SH-SY5Y (cell line): ENCODE measurements around the gene PLP2.

Experiments used
- GATA2 ChIP-seq: IDR thresholded peaks from 2 replicates; pipeline ENCODE4 v1.6.1; 2011; ENCODE audit warnings: mild to moderate bottlenecking, low read depth, low read length
- GATA3 ChIP-seq: IDR thresholded peaks from 2 replicates; pipeline ENCODE4 v1.6.1; 2011; ENCODE audit warnings: low read depth, mild to moderate bottlenecking, low read length, moderate library complexity

PLP2 gene

GRCh38 chrX:49192722-49193328 lies 21.1 kb downstream of the PLP2 start:
- TF ChIP-seq GATA2: no peak
- TF ChIP-seq GATA3: no peak

- no peak for TF ChIP-seq GATA2
- no peak for TF ChIP-seq GATA3
Observed at GRCh38 chrX:49193542-49193964, 21.9 kb downstream of the PLP2 start.

- TF ChIP-seq GATA2 (no peak), GATA3 (no peak)
Observed at GRCh38 chrX:49197543-49198087, 25.9 kb downstream of the PLP2 start.

- TF ChIP-seq GATA3 (no peak), GATA2 (no peak)
Observed at GRCh38 chrX:49198540-49199314, 27.0 kb downstream of the PLP2 start.

- TF ChIP-seq GATA2 (no peak), GATA3 (no peak)
Observed at GRCh38 chrX:49199315-49199595, 27.6 kb downstream of the PLP2 start.

GRCh38 chrX:49199906-49200771 lies 28.4 kb downstream of the PLP2 start, which contains the start of gene SYP:
Gene SYP (minus strand): TSS chrX:49200193. CDS start chrX:49200186, 7 bp downstream.
- TF ChIP-seq GATA2 (no peak), GATA3 (no peak)

GRCh38 chrX:49202022-49202421 lies 30.3 kb downstream of the PLP2 start:
- TF ChIP-seq GATA2: no peak
- no peak for TF ChIP-seq GATA3

- TF ChIP-seq GATA3 (no peak), GATA2 (no peak)
Observed at GRCh38 chrX:49203536-49203935, 31.8 kb downstream of the PLP2 start.

- TF ChIP-seq GATA2 (no peak), GATA3 (no peak)
Observed at GRCh38 chrX:49204017-49204416, 32.3 kb downstream of the PLP2 start.

- no peak for TF ChIP-seq GATA3
- no peak for TF ChIP-seq GATA2
Observed at GRCh38 chrX:49204709-49205108, 33.0 kb downstream of the PLP2 start.

- TF ChIP-seq GATA2 (no peak), GATA3 (no peak)
Observed at GRCh38 chrX:49205443-49205842, 33.7 kb downstream of the PLP2 start.

GRCh38 chrX:49206543-49206942 lies 34.8 kb downstream of the PLP2 start:
- TF ChIP-seq GATA3 (no peak), GATA2 (no peak)

GRCh38 chrX:49208399-49208798 lies 36.7 kb downstream of the PLP2 start:
- TF ChIP-seq GATA2 (no peak), GATA3 (no peak)
